HEK293 (cell line): Measurements from ENCODE around the gene DENND6B.

Experiments
- CTCF ChIA-PET: fragments of 350-600 bp; formaldehyde crosslinking; extraction: SDS; loops from one replicate; lab custom pipeline; 2021; ENCODE audit warnings: antibody characterized with exemption; lab: Yijun Ruan, JAX
- POLR2A ChIA-PET: fragments of 300-600 bp; formaldehyde crosslinking; extraction: SDS; loops from one replicate; lab custom pipeline; 2020; ENCODE audit warnings: antibody characterized with exemption, inconsistent platforms; lab: Yijun Ruan, JAX
- H3K27ac ChIP-seq: fragments of 200-500 bp; sonication (Bioruptor generic); 2 replicates; pipeline ENCODE4 v1.5.1; 2014; ENCODE audit warnings: low read depth, low read length, control low read depth, inconsistent platforms; ENCODE audit errors: extremely low read depth
- H3K36me3 ChIP-seq, 2 experiments: fragments of 200-500 bp in 1 of 2; sonication (Bioruptor generic) in 1 of 2; 1 replicate in 1 of 2; 2 replicates in 1 of 2; pipeline ENCODE4 v1.5.1; 2014 to 2017; ENCODE audit warnings: inconsistent platforms in 2 of 2, low read length in 2 of 2; ENCODE audit not compliant: control insufficient read depth in 2 of 2, insufficient read depth in 1 of 2
- H3K4me1 ChIP-seq: fragments of 200-500 bp; sonication (Bioruptor generic); 2 replicates; pipeline ENCODE4 v1.5.1; 2014; ENCODE audit warnings: mild to moderate bottlenecking, low read length, inconsistent platforms; ENCODE audit not compliant: control insufficient read depth, insufficient read depth
- H3K4me3 ChIP-seq: 2 replicates; pipeline ENCODE4 v1.5.1; 2011; ENCODE audit warnings: low read depth, mild to moderate bottlenecking, control low read depth, low read length, moderate library complexity
- H3K9me3 ChIP-seq: fragments of 200-500 bp; sonication (Bioruptor generic); 2 replicates; pipeline ENCODE4 v1.5.1; 2014; ENCODE audit warnings: low read depth, low read length, inconsistent platforms; ENCODE audit not compliant: control insufficient read depth, insufficient read depth
- GFI1B ChIP-seq: fragments of 450-650 bp; formaldehyde crosslinking; IDR thresholded peaks from 2 replicates; pipeline ENCODE4 v1.5.1; 2016; ENCODE audit warnings: missing biosample characterization, missing genetic modification characterization
- GLIS2 ChIP-seq: fragments of 450-650 bp; formaldehyde crosslinking; IDR thresholded peaks from 2 replicates; pipeline ENCODE4 v1.5.1; 2016; ENCODE audit warnings: missing biosample characterization, missing genetic modification characterization
- KLF1 ChIP-seq: fragments of 450-650 bp; formaldehyde crosslinking; IDR thresholded peaks from 2 replicates; pipeline ENCODE4 v1.5.1; 2016; ENCODE audit warnings: missing biosample characterization, missing genetic modification characterization
- KLF16 ChIP-seq: fragments of 450-650 bp; formaldehyde crosslinking; IDR thresholded peaks from 2 replicates; pipeline ENCODE4 v1.5.1; 2017; ENCODE audit warnings: missing biosample characterization, missing genetic modification characterization
- KLF9 ChIP-seq: fragments of 450-650 bp; formaldehyde crosslinking; IDR thresholded peaks from 2 replicates; pipeline ENCODE4 v1.5.1; 2016; ENCODE audit warnings: missing biosample characterization, missing genetic modification characterization, low read depth
- SCRT2 ChIP-seq: fragments of 450-650 bp; formaldehyde crosslinking; IDR thresholded peaks from 2 replicates; pipeline ENCODE4 v1.5.1; 2016; ENCODE audit warnings: missing biosample characterization, missing genetic modification characterization
- ZBTB48 ChIP-seq: fragments of 450-650 bp; formaldehyde crosslinking; IDR thresholded peaks from 2 replicates; pipeline ENCODE4 v1.5.1; 2016; ENCODE audit warnings: missing biosample characterization, missing genetic modification characterization
- ZNF19 ChIP-seq: fragments of 450-650 bp; formaldehyde crosslinking; IDR thresholded peaks from 2 replicates; pipeline ENCODE4; 2016; ENCODE audit warnings: missing biosample characterization, missing genetic modification characterization, low read depth
- ZNF302 ChIP-seq: fragments of 450-650 bp; formaldehyde crosslinking; IDR thresholded peaks from 2 replicates; pipeline ENCODE4 v1.5.1; 2016; ENCODE audit warnings: missing biosample characterization, missing genetic modification characterization, low read depth
- ZNF335 ChIP-seq: fragments of 450-650 bp; formaldehyde crosslinking; conservative IDR thresholded peaks from 2 replicates; pipeline ENCODE4 v1.5.1; 2016; ENCODE audit warnings: missing biosample characterization, missing genetic modification characterization
- ZNF501 ChIP-seq: fragments of 450-650 bp; formaldehyde crosslinking; IDR thresholded peaks from 2 replicates; pipeline ENCODE4 v1.5.1; 2016; ENCODE audit warnings: missing biosample characterization, missing genetic modification characterization
- ZNF776 ChIP-seq: fragments of 450-650 bp; formaldehyde crosslinking; IDR thresholded peaks from 2 replicates; pipeline ENCODE4 v1.5.0; 2017; ENCODE audit warnings: missing biosample characterization, missing genetic modification characterization, borderline replicate concordance
- TF ChIP-seq, protein P1 (sequence below): fragments of 450-650 bp; formaldehyde crosslinking; IDR thresholded peaks from 2 replicates; pipeline ENCODE4 v1.5.1; 2016; ENCODE audit warnings: missing biosample characterization, missing genetic modification characterization
- TF ChIP-seq, protein P2 (sequence below): fragments of 450-650 bp; formaldehyde crosslinking; IDR thresholded peaks from 2 replicates; pipeline ENCODE4 v1.5.1; 2017; ENCODE audit warnings: missing biosample characterization, missing genetic modification characterization

Gene DENND6B

DNA sequence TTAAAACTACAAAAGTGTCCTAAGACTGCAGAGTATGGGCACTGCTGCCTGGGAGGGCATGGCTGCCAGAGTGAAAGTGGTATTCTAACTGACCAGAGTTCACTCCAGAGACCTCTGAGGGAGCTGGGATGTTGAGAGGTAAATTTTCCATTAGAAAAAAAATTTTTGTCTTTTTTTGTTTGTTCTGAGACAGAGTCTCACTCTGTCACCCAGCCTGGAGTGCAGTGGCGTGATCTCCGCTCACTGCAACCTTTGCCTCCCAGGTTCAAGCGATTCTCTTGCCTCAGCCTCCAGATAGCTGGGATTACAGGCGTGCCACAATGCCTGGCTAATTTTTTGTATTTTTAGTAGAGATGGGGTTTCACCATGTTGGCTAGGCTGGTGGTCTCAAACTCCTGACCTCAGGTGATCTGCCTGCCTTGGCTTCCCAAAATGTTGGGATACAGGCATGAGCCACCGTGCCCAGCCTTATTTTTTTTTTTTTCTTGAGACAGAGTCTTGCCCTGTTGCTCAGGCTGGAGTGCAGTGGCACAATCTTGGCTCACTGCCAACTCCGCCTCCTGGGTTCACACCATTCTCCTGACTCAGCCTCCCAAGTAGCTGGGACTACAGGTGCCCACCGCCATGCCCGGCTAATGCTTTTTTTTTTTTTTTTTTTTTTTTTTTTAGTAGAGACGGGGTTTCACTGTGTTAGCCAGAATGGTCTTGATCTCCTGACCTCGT, 4.3 kb downstream of the DENND6B start (continued):
- TF ChIP-seq, protein P1, sequence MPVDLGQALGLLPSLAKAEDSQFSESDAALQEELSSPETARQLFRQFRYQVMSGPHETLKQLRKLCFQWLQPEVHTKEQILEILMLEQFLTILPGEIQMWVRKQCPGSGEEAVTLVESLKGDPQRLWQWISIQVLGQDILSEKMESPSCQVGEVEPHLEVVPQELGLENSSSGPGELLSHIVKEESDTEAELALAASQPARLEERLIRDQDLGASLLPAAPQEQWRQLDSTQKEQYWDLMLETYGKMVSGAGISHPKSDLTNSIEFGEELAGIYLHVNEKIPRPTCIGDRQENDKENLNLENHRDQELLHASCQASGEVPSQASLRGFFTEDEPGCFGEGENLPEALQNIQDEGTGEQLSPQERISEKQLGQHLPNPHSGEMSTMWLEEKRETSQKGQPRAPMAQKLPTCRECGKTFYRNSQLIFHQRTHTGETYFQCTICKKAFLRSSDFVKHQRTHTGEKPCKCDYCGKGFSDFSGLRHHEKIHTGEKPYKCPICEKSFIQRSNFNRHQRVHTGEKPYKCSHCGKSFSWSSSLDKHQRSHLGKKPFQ = peak; percentile 97
- TF ChIP-seq SCRT2 (peak; percentile 80), ZNF335 (tag by site-specific recombination) (0 out of 2 replicates have a peak, but pooled peaks have one; percentile 22), KLF16 (tag by site-specific recombination) (0 out of 2 replicates have a peak, but pooled peaks have one; percentile 22)
- TF ChIP-seq, protein P2, sequence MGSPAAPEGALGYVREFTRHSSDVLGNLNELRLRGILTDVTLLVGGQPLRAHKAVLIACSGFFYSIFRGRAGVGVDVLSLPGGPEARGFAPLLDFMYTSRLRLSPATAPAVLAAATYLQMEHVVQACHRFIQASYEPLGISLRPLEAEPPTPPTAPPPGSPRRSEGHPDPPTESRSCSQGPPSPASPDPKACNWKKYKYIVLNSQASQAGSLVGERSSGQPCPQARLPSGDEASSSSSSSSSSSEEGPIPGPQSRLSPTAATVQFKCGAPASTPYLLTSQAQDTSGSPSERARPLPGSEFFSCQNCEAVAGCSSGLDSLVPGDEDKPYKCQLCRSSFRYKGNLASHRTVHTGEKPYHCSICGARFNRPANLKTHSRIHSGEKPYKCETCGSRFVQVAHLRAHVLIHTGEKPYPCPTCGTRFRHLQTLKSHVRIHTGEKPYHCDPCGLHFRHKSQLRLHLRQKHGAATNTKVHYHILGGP = peak; percentile 33; the same call in 1 of the 2 replicates

DNA sequence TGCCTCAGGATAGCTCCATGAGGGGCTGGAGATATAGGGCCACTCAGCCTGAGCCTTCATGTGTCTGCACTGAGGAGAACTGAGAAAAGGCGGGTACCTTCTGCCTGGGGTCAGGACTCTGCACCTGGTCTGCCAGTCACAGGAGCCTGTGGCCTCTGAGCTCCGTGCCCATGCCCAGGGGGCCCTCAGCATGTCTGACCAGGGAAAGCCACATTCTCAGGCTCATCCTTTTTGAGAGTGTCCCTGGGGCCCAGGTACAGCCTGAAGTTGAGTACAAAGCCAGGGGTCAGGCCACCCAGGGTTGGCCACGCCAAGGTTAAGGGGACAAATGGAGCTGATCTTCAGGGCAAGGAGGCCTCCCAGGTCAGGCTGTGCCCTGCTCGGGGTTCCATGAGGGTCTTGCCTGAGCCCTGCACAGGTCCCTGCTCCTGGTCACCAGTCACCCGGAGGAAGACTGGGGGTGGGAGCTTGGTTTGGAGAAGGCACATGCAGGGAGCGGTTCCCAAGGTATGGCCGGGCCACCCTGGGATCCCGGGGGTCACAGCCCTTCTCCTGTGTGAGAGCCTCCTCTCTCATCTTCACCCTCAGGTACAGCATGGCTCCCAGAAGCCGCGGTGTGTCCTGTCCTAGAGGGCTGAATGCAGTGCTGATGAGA, 6.0 kb downstream of the DENND6B start:
- CTCF ChIA-PET = interaction anchor here (0.5 to 1.6 kb wide), 2 partner anchors 21 to 22 kb away, joined by 3 to 5 read pairs; no protein-coding TSS in a partner anchor
- no peak overlapping the region for H3K4me3 ChIP-seq
- POLR2A ChIA-PET = interaction anchor here (3.5 kb wide), 1 partner anchor 14 kb away, joined by 15 read pairs; the partner anchor contains the start of gene PLXNB2
- no peaks in the 10 kb centered on the region for H3K9me3 ChIP-seq
- H3K36me3 ChIP-seq = no peaks in the 10 kb centered on the region
- TF ChIP-seq KLF16 (tag by site-specific recombination) (no peak), ZBTB48 (tag by site-specific recombination) (no peak), ZNF19 (tag by site-specific recombination) (no peak), ZNF776 (tag by site-specific recombination) (no peak)
- H3K4me1 ChIP-seq = no peaks in the 10 kb centered on the region
- H3K27ac ChIP-seq = no peak overlapping the region

DNA sequence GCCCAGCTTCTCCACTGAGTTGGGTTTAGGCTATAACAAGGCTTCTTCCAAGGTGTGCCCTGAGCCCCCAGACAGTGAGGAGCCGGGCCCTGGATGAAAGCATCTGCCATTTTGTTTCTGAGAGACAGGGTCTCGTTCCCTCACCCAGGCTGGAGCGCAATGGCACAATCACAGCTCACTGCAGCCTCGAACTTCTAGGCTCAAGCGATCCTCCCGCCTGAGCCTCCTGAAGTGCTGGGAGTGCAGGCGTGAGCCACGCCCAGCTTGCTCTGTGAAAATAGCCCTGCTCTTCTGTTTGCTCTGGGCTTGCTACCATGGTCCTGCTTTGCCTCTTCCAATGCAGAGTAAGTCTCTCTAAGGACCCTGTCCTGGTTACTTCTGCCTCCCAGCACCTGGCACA, 6.7 kb downstream of the DENND6B start:
- no peak overlapping the region for H3K27ac ChIP-seq
- H3K36me3 ChIP-seq = no peaks in the 10 kb centered on the region
- H3K4me3 ChIP-seq = no peak overlapping the region
- no peaks in the 10 kb centered on the region for H3K4me1 ChIP-seq
- H3K9me3 ChIP-seq = no peaks in the 10 kb centered on the region
- ChIA-PET POLR2A (interaction anchor here (3.5 kb wide), 1 partner anchor 13 kb away, joined by 15 read pairs; the partner anchor contains the start of gene PLXNB2), CTCF (interaction anchor here (0.5 to 1.6 kb wide), 2 partner anchors 21 to 22 kb away, joined by 3 to 5 read pairs; no protein-coding TSS in a partner anchor)
- TF ChIP-seq ZNF302 (tag by site-specific recombination) (no peak), KLF9 (tag by site-specific recombination) (no peak), KLF1 (tag by site-specific recombination) (peak; percentile 56; the same call in 1 of the 2 replicates)

DNA sequence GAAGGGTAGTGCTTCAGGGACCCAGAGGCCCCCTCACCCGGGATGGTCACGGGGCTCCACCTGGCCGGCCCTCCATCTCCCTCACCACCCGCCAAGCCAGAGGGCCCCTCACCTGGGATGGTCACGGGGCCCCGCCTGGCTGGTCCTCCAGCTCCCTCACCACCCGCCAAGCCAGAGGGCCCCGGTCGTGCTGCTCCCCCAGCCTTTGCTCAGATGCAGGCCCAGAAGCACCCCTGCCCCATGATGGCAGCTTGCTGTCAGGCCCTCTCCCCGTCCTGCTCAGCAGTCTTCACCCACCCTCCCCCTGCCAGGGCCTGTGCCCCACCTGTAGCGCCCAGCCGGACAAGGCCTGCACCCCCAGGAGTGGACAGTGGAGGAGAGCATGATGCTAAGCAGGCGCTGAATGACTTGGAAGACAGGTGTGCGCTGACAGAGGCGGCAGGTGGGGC, 7.3 kb downstream of the DENND6B start:
- ChIA-PET CTCF (interaction anchor here (0.6 to 1.6 kb wide), 2 partner anchors 23 to 110 kb away, joined by 3 to 5 read pairs; no protein-coding TSS in a partner anchor), POLR2A (interaction anchor here (0.6 to 3.5 kb wide), 2 partner anchors 13 to 24 kb away, joined by 4 to 15 read pairs; partner anchors contain the start of gene PLXNB2)
- Histone ChIP-seq H3K36me3 (no peaks in the 10 kb centered on the region), H3K4me1 (no peaks in the 10 kb centered on the region), H3K9me3 (no peaks in the 10 kb centered on the region), H3K27ac (no peak overlapping the region), H3K4me3 (no peak overlapping the region)
- TF ChIP-seq GFI1B (tag by site-specific recombination) (no peak), ZNF501 (tag by site-specific recombination) (no peak), GLIS2 (tag by site-specific recombination) (0 out of 2 replicates have a peak, but pooled peaks have one; percentile 18)
